ENCODE results near the gene P2RY13. TPM values are rescaled to one million over a fixed set of nuclear protein-coding genes. Genes with fewer than 3 reads are reported as not detected.

P2RY13 gene
- total RNA-seq, 1 experiment from 2014 or later: not detected

DNA sequence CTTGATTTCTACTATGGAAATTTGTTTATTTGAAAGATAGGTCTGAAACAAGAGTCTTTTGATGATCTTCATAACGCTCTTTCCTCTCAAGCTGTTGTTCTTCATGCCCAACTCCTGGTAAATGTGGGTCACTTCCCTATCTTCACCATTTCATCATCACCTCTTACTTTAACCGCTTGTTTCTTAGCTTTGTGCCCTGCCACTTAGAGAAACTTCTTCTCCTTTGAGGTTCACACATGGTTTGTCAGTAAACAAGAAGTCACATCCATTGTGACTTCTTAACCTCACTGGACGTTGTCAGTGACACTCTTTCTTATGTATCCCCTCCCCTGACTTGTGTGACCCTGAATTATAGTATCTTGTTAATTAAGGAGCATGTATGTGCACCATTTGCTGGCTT lies 16.9 kb upstream of the P2RY13 start:
- Histone ChIP-seq H3K27ac (ENCODE audit: insufficient read length, low read depth, low read length) (no peak overlapping the region), H2BK120ac (ENCODE audit: low read depth, low read length, poor library complexity, severe bottlenecking) (no peak overlapping the region), H3K4ac (ENCODE audit: low read depth, low read length) (no peak overlapping the region), H3K79me1 (ENCODE audit: insufficient read depth, low read depth, low read length, poor library complexity, severe bottlenecking) (no peaks in the 10 kb centered on the region), H2BK12ac (ENCODE audit: insufficient read length, low read depth, low read length) (no peak overlapping the region), H3K56ac (ENCODE audit: insufficient read length, low read depth, low read length) (no peak overlapping the region), H2BK20ac (ENCODE audit: low read depth, low read length, poor library complexity, severe bottlenecking) (no peak overlapping the region), H2AK5ac (ENCODE audit: insufficient read length, low read length) (no peak overlapping the region), H3K27me3 (ENCODE audit: insufficient read depth, low read length) (no peaks in the 10 kb centered on the region), H3K4me1 (ENCODE audit: insufficient read depth, low read length) (peaks cover 4% of the 10 kb centered on the region), H3K9me3 (ENCODE audit: control insufficient read depth, low read depth, low read length) (no peaks in the 10 kb centered on the region), H3K23ac (ENCODE audit: insufficient read length, low read depth, low read length) (no peak overlapping the region), H3K23me2 (ENCODE audit: insufficient read length, low read depth, low read length, poor library complexity, severe bottlenecking) (no peaks in the 10 kb centered on the region), H3K18ac (ENCODE audit: insufficient read length, low read depth, low read length) (no peak overlapping the region), H3K9ac (ENCODE audit: extremely low read depth, insufficient read length, low read length) (no peak overlapping the region), H4K8ac (replicated peaks; ENCODE audit: insufficient read length, low read depth, low read length) (no peak overlapping the region), H3K79me2 (ENCODE audit: insufficient read depth, low read length) (no peaks in the 10 kb centered on the region), H2BK15ac (ENCODE audit: low read depth, low read length) (no peak overlapping the region), H4K5ac (ENCODE audit: insufficient read length, low read depth, low read length) (no peak overlapping the region), H3T11ph (ENCODE audit: low read length) (no peak overlapping the region), H3K4me2 (ENCODE audit: insufficient read depth, insufficient read length, low read length) (no peak overlapping the region), H2BK5ac (ENCODE audit: insufficient read length, low read length) (no peak overlapping the region), H4K91ac (ENCODE audit: insufficient read length, low read depth, low read length) (no peak overlapping the region), H4K20me1 (ENCODE audit: control insufficient read depth, insufficient read depth, insufficient read length) (no peaks in the 10 kb centered on the region), H3K14ac (ENCODE audit: insufficient read depth, low read length) (no peak overlapping the region), H2AFZ (ENCODE audit: low read length) (no peak overlapping the region)
- TF ChIP-seq, protein P1, sequence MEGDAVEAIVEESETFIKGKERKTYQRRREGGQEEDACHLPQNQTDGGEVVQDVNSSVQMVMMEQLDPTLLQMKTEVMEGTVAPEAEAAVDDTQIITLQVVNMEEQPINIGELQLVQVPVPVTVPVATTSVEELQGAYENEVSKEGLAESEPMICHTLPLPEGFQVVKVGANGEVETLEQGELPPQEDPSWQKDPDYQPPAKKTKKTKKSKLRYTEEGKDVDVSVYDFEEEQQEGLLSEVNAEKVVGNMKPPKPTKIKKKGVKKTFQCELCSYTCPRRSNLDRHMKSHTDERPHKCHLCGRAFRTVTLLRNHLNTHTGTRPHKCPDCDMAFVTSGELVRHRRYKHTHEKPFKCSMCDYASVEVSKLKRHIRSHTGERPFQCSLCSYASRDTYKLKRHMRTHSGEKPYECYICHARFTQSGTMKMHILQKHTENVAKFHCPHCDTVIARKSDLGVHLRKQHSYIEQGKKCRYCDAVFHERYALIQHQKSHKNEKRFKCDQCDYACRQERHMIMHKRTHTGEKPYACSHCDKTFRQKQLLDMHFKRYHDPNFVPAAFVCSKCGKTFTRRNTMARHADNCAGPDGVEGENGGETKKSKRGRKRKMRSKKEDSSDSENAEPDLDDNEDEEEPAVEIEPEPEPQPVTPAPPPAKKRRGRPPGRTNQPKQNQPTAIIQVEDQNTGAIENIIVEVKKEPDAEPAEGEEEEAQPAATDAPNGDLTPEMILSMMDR (conservative IDR thresholded peaks at IDR 0.05): no peak
- H3K9me3 Mint-ChIP-seq: no peaks in the 10 kb centered on the region
- DNase-seq: no peak
- WGBS (ENCODE audit: extremely low coverage, insufficient read length, low lambda C conversion rate): no CpG with 5 or more reads among the region's 3 CpGs
- no peak overlapping the region for H3K27ac Mint-ChIP-seq
- H3K4me3 Mint-ChIP-seq: no peak overlapping the region
- peaks cover 14 to 32% of the 10 kb centered on the region in 2 experiments for H3K4me1 Mint-ChIP-seq
- no peaks in the 10 kb centered on the region for H3K27me3 Mint-ChIP-seq (ENCODE audit: low read depth)
- H3K36me3 Mint-ChIP-seq (ENCODE audit: insufficient read depth in 1 of 3, low read depth in 3 of 3): no peaks in the 10 kb centered on the region
